GM06990 (cell line): ENCODE measurements around the gene CCNT1.
"Not testable (repeated sequence)": the region's sequence is repeated elsewhere in the genome, so short reads cannot be mapped to it uniquely, and the experiment has no call there.

Experiments
- DNase-seq: peaks from one replicate; pipeline ENCODE4 v3.0.0-alpha.2; 2011; ENCODE audit not compliant: insufficient read length; ENCODE audit errors: extremely low read depth
- H3K27me3 ChIP-seq: replicated peaks from 2 replicates; pipeline ENCODE4 v1.6.0; 2011; ENCODE audit warnings: low read length; ENCODE audit not compliant: control insufficient read depth, insufficient read depth
- H3K36me3 ChIP-seq: 2 replicates; pipeline ENCODE4 v1.5.1; 2011; ENCODE audit warnings: low read length; ENCODE audit not compliant: control insufficient read depth, insufficient read depth
- H3K4me3 ChIP-seq: replicated peaks from 2 replicates; pipeline ENCODE4 v1.5.1; 2011; ENCODE audit warnings: low read depth, mild to moderate bottlenecking, control low read depth, low read length
- TF ChIP-seq, protein P1 (sequence below): IDR thresholded peaks from 2 replicates; pipeline ENCODE4 v1.5.1; 2011; ENCODE audit warnings: low read length, control low read depth, mild to moderate bottlenecking, inconsistent platforms; ENCODE audit not compliant: insufficient read depth, poor library complexity, severe bottlenecking

Gene CCNT1

DNA sequence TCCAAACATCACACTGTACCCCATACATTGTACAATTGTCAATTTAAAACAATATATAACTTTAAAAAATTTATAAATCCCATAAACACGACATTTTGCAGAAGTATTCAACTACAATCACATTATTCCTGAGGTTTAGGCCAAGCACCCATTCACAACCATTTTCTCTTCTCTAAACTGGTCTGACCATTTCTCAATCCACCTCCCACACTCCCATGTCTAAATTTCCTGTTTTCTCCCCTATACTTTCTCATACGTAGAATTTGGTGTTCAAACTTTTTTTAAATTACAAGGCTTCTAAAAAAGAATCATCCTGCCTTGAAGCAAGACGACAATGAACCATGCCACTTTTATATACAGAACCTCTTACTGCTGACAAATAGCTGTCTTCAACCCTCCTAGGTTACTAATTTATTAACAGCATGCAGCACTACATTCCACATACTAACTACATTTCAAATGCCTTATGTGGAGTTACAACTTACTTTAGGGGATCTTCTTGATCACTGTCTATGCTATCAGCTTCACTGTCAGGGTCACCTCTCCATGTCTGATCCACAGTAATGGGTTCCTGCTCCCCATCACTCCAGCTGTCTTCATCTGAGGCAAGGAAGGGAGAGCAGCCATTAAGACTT lies 37.8 kb downstream of the CCNT1 start:
- Histone ChIP-seq H3K4me3 (peak overlapping the region; percentile 23), H3K27me3 (no peaks in the 10 kb centered on the region), H3K36me3 (peaks cover 10% of the 10 kb centered on the region)
- TF ChIP-seq, protein P1, sequence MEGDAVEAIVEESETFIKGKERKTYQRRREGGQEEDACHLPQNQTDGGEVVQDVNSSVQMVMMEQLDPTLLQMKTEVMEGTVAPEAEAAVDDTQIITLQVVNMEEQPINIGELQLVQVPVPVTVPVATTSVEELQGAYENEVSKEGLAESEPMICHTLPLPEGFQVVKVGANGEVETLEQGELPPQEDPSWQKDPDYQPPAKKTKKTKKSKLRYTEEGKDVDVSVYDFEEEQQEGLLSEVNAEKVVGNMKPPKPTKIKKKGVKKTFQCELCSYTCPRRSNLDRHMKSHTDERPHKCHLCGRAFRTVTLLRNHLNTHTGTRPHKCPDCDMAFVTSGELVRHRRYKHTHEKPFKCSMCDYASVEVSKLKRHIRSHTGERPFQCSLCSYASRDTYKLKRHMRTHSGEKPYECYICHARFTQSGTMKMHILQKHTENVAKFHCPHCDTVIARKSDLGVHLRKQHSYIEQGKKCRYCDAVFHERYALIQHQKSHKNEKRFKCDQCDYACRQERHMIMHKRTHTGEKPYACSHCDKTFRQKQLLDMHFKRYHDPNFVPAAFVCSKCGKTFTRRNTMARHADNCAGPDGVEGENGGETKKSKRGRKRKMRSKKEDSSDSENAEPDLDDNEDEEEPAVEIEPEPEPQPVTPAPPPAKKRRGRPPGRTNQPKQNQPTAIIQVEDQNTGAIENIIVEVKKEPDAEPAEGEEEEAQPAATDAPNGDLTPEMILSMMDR = no peak
- DNase-seq = no peak

DNA sequence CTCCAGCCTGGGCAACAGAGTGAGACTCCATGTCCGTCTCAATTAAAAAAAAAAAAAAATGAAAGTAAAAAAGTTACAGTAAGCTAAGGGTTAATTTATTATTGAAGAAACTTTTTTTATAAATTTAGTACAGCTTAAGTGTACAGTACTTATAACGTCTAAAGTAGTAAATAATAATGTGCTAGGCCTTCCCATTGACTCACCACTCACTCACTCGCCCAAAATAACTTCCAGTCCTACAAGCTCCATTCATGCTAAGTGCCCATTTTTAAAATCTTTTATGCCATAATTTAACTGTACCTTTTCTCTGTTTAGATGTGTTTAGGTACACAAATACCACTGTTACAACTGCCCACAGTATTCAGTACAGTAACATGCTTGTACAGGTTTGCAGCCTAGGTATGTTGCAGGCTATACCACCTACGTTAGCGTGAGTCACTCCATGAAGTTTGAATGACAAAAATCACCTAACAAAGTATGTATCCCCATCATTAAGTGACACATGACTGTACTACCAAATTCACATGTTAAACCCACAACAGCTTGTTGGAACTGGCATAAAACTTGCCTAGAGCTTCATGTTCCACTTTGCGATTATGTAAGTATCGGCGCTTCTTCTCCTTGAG lies 45.2 kb downstream of the CCNT1 start:
- TF ChIP-seq, protein P1 = no peak
- Histone ChIP-seq H3K36me3 (peaks cover 16% of the 10 kb centered on the region), H3K4me3 (no peak overlapping the region), H3K27me3 (no peaks in the 10 kb centered on the region)
- DNase-seq = no peak

DNA sequence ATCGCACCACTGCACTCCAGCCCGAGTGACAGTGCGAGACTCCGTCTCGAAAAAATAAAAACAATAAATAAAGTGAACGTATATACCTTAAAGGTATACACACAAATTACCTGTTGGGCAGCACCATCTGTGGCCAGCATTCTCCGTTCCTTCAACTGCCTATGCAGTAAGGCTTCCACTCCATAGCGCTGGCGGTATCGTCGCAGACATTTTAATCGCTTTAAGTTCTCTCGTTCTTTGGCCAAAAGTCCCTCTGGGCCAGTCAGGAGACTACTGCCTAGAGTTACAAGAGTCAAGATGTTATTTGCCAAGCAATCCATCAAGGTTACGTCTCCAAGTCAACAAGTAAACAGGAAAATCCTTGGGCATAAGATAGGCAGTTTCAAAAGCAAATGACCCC lies 47.5 kb downstream of the CCNT1 start:
- no peaks in the 10 kb centered on the region for H3K27me3 ChIP-seq
- H3K36me3 ChIP-seq = peaks cover 18% of the 10 kb centered on the region
- TF ChIP-seq, protein P1 = no peak
- DNase-seq = no peak
- no peak overlapping the region for H3K4me3 ChIP-seq

DNA sequence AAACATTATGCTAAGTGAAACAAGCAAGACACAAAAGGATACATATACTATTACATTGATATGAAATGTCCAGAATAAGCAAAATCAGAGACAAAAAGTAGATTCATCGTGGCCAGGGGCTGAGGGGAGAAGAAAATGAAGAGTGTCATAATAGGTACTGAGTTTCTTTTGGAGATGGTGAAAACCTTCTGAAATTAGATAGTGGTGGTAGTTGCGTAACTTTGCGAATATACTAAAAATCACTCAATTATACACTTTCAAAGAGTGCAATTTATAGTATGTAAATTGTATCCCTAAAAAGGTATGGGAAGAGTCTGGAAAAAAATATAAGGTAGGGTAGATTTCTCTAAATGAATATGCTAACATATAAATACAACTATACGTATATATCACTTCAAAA lies 56.6 kb downstream of the CCNT1 start:
- TF ChIP-seq, protein P1 = no peak
- peaks cover 8% of the 10 kb centered on the region for H3K36me3 ChIP-seq
- no peak for DNase-seq
- no peak overlapping the region for H3K4me3 ChIP-seq
- no peaks in the 10 kb centered on the region for H3K27me3 ChIP-seq

DNA sequence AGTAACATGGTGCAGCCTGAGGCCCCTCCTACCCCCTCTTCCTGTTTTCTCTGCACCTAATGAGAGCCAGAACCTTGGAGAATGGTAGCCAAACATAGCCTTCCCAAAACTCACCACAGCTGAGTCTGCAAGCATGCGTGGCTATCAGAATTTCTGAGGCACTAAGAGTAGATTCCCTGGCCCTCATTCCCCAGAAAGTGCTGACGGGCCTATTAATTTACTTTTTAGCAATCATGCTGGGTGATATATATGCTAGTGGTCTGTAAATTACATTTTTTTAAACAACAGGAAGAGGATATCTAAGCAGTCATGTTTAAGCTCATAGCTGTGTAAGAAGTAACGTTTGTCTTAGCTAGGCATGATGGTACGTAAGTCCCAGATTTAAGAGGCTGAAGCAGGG lies 64.8 kb downstream of the CCNT1 start:
- Histone ChIP-seq H3K27me3 (no peaks in the 10 kb centered on the region), H3K4me3 (no peak overlapping the region), H3K36me3 (peaks cover 21% of the 10 kb centered on the region)
- TF ChIP-seq, protein P1 = no peak
- no peak for DNase-seq

DNA sequence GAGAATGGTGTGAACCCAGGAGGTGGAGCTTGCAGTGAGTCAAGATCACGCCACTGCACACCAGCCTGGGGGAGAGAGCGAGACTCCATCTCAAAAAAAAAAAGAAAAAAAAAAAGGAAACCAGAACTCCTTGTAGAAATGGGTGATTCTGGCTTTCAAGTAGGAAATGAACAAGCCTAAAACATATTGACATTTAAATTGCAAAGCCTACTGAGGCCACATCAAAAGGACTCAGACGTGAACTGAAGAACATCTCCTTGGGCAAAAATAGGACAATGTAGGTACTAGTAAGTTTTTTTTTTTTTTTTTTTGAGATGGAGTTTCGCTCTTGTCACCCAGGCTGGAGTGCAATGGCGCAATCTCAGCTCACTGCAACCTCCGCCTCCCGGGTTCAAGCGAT lies 71.2 kb downstream of the CCNT1 start:
- not testable (repeated sequence) for H3K4me3 ChIP-seq, DNase-seq, H3K27me3 ChIP-seq, H3K36me3 ChIP-seq
